ENCODE measurements around the gene NAV2.

The NAV2 gene

GRCh38 chr11:20075627-20076026 is 363.0 kb downstream of the NAV2 start:
- H3K4me3 ChIP-seq (ENCODE audit: low read depth in 1 of 2, low read length in 2 of 2): no peak overlapping the region
- DNase-seq (no peak), ATAC-seq (ENCODE audit: insufficient read depth, low read depth) (no peak)
- no peaks in the 10 kb centered on the region for H3K4me1 ChIP-seq (ENCODE audit: insufficient read depth, low read length)
- H3K27ac ChIP-seq (ENCODE audit: low read length): no peak overlapping the region
- H3K27me3 ChIP-seq (ENCODE audit: insufficient read depth, low read length, poor library complexity): no peaks in the 10 kb centered on the region
- no peak overlapping the region for H3K9ac ChIP-seq (ENCODE audit: low read depth, low read length)
- no peaks in the 10 kb centered on the region for H4K20me1 ChIP-seq (ENCODE audit: insufficient read depth, low read length)
- no peak overlapping the region for H2AFZ ChIP-seq (ENCODE audit: low read depth, low read length)
- no peaks in the 10 kb centered on the region for H3K36me3 ChIP-seq (ENCODE audit: insufficient read depth, low read length)
- H3K9me3 ChIP-seq (ENCODE audit: insufficient read depth, low read length, severe bottlenecking): no peaks in the 10 kb centered on the region
- no peak for TF ChIP-seq EZH2 (IDR thresholded peaks at IDR 0.05; ENCODE audit: borderline replicate concordance, low read depth, low read length, severe bottlenecking)
- TF ChIP-seq CTCF (IDR thresholded peaks at IDR 0.05; ENCODE audit: borderline replicate concordance, extremely low read depth, low read length, poor library complexity, severe bottlenecking): no peak
- no peaks in the 10 kb centered on the region for H3K79me2 ChIP-seq (ENCODE audit: insufficient read depth, low read length)
- no peak overlapping the region for H3K4me2 ChIP-seq (ENCODE audit: insufficient read depth, low read length)

- H3K9ac ChIP-seq (ENCODE audit: low read depth, low read length): no peak overlapping the region
- H3K36me3 ChIP-seq (ENCODE audit: insufficient read depth, low read length): no peaks in the 10 kb centered on the region
- no peaks in the 10 kb centered on the region for H3K27me3 ChIP-seq (ENCODE audit: insufficient read depth, low read length, poor library complexity)
- TF ChIP-seq EZH2 (IDR thresholded peaks at IDR 0.05; ENCODE audit: borderline replicate concordance, low read depth, low read length, severe bottlenecking): no peak
- no peak for TF ChIP-seq CTCF (IDR thresholded peaks at IDR 0.05; ENCODE audit: borderline replicate concordance, extremely low read depth, low read length, poor library complexity, severe bottlenecking)
- no peaks in the 10 kb centered on the region for H3K4me1 ChIP-seq (ENCODE audit: insufficient read depth, low read length)
- no peaks in the 10 kb centered on the region for H4K20me1 ChIP-seq (ENCODE audit: insufficient read depth, low read length)
- no peak overlapping the region for H3K4me3 ChIP-seq (ENCODE audit: low read depth in 1 of 2, low read length in 2 of 2)
- H3K9me3 ChIP-seq (ENCODE audit: insufficient read depth, low read length, severe bottlenecking): no peaks in the 10 kb centered on the region
- no peak overlapping the region for H2AFZ ChIP-seq (ENCODE audit: low read depth, low read length)
- DNase-seq (no peak), ATAC-seq (ENCODE audit: insufficient read depth, low read depth) (no peak)
- no peak overlapping the region for H3K27ac ChIP-seq (ENCODE audit: low read length)
- H3K79me2 ChIP-seq (ENCODE audit: insufficient read depth, low read length): no peaks in the 10 kb centered on the region
- no peak overlapping the region for H3K4me2 ChIP-seq (ENCODE audit: insufficient read depth, low read length)
Measured at GRCh38 chr11:20078846-20079245, 366.2 kb downstream of the NAV2 start.

GRCh38 chr11:20080032-20080685 is 367.5 kb downstream of the NAV2 start:
- Histone ChIP-seq H3K4me2 (ENCODE audit: insufficient read depth, low read length) (no peak overlapping the region), H3K9me3 (ENCODE audit: insufficient read depth, low read length, severe bottlenecking) (no peaks in the 10 kb centered on the region), H3K79me2 (ENCODE audit: insufficient read depth, low read length) (no peaks in the 10 kb centered on the region), H3K9ac (ENCODE audit: low read depth, low read length) (no peak overlapping the region), H3K4me3 (ENCODE audit: low read depth in 1 of 2, low read length in 2 of 2) (no peak overlapping the region), H3K27me3 (ENCODE audit: insufficient read depth, low read length, poor library complexity) (no peaks in the 10 kb centered on the region), H2AFZ (ENCODE audit: low read depth, low read length) (no peak overlapping the region), H3K4me1 (ENCODE audit: insufficient read depth, low read length) (no peaks in the 10 kb centered on the region), H4K20me1 (ENCODE audit: insufficient read depth, low read length) (no peaks in the 10 kb centered on the region), H3K27ac (ENCODE audit: low read length) (no peak overlapping the region), H3K36me3 (ENCODE audit: insufficient read depth, low read length) (no peaks in the 10 kb centered on the region)
- TF ChIP-seq EZH2 (IDR thresholded peaks at IDR 0.05; ENCODE audit: borderline replicate concordance, low read depth, low read length, severe bottlenecking) (no peak), CTCF (IDR thresholded peaks at IDR 0.05; ENCODE audit: borderline replicate concordance, extremely low read depth, low read length, poor library complexity, severe bottlenecking) (no peak)
- DNase-seq: no peak
- ATAC-seq (ENCODE audit: insufficient read depth, low read depth): no peak

All from DND-41 (cell line).